Endometrial microvascular endothelial cells (primary cell): ENCODE measurements around the gene SPEG. TPM values are rescaled to one million over a fixed set of nuclear protein-coding genes. Genes with fewer than 3 reads are reported as not detected.

ENCODE experiments used
- in situ Hi-C: cut with HindIII; loops from 2 replicates; pipeline ENCODE4 v1.10.0; 2017; ENCODE audit warnings: low sequenced_read_pairs, low pct_unique_long_range_greater_than_20kb; ENCODE audit errors: inconsistent ontology term
- total RNA-seq: library from RNA; depleted of rRNA; stranded (reverse); fragments of >200 nt; gene quantifications from one replicate; pipeline ENCODE4 v1.2.3, GENCODE V29; 2015; ENCODE audit errors: inconsistent ontology term

The SPEG gene
- total RNA-seq, 1 donor from 2014 or later, result not detected

DNA sequence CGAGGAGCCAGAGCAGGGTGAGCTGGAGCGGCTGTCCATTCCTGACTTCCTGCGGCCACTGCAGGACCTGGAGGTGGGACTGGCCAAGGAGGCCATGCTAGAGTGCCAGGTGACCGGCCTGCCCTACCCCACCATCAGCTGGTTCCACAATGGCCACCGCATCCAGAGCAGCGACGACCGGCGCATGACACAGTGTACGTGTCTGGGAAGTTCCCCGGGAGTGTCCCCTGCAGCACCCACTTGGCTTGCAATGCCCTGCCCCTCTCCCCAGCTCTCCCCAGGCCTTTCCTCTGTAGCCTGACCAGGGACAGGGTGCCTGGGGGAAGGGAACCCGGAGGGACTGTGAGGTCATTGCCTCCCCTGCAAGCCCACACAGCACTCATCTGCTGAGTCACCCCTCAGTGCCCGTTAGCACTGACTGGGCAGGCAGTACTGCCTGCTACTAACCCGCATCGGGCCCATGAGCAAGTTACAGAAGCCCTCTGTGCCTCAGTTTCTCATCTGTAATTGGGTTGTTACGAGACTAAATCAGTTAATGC is 34.6 kb downstream of the SPEG start:
- in situ Hi-C loops, result no loop called here

DNA sequence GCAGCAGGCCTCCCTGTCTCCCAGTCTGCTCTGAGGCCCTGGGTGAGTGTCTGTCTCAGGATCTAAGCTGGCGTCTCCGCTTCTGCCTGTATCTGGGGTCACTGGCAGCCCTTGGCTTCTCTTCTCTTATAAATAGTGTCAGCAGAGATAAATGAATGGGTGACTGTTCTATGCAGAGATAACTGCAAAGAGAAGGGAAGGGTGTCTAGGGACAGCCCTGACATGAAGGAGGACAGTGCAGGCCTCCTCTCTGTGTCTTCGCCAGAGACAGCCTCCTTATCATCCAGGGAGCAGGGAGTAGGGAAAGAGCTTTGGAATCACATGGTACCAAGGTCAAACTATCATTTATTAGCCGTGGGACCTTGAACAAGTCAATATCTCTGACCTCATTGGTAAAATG is 35.8 kb downstream of the SPEG start:
- in situ Hi-C loops, result no loop called here

DNA sequence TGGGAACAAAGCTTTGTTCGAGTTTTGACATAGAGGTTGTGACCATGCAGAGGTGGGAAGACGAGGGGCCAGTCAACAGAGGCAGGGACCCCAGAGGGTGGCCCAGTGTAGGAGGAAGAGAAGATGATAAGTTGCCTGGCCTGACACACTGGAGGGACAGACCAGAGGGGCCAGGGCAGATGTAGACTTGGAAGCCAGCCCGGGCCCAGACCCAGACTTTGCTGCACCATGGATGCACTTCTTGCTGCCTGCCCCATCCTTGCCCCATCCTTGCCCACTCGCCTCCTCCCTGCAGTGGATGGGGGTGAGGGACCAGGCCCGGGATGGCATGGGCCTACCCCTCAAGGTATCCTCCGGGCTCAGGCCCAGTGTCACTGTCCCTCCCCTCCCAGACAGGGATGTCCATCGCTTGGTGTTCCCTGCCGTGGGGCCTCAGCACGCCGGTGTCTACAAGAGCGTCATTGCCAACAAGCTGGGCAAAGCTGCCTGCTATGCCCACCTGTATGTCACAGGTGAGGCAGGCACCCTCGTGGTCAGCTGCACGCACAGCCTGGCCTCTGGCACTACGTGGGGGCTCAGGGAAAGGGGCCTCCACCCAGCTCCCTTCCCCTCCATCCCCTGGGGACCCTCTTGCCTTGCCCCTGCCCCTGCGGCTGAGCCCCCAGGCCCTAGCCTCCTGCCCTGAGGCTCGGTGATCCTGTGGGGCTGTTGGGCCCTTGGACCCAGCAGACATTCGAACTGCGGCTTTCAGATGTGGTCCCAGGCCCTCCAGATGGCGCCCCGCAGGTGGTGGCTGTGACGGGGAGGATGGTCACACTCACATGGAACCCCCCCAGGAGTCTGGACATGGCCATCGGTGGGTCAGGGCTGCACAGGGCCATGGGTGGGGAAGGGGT is 37.1 kb downstream of the SPEG start:
- in situ Hi-C loops, result no loop called here

DNA sequence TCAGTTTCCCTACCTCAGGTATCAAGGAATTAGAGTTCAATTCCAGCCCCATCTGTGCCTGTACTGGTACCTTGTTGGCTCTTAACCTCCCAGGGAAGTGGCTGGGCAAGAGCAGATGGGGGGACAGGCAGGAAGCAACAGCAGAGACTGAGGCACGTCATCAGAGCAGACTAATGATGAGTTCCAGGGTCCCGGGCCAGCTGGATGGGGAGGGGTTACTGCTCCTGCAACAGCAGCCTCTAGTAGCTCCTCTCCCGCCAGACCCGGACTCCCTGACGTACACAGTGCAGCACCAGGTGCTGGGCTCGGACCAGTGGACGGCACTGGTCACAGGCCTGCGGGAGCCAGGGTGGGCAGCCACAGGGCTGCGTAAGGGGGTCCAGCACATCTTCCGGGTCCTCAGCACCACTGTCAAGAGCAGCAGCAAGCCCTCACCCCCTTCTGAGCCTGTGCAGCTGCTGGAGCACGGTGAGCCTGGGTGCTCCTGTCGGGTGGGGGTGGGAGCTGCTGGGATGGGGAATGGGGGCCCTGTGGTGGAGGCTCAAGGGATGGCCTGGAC is 38.1 kb downstream of the SPEG start:
- in situ Hi-C loops, result no loop called here

DNA sequence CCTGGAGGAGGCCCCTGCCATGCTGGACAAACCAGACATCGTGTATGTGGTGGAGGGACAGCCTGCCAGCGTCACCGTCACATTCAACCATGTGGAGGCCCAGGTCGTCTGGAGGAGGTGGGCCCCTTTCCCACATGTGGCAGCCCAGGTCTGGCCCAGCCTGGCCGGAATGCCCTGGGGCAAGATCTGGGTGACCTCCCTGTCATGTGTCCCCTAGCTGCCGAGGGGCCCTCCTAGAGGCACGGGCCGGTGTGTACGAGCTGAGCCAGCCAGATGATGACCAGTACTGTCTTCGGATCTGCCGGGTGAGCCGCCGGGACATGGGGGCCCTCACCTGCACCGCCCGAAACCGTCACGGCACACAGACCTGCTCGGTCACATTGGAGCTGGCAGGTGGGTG is 38.9 kb downstream of the SPEG start:
- in situ Hi-C loops, result no loop called here

DNA sequence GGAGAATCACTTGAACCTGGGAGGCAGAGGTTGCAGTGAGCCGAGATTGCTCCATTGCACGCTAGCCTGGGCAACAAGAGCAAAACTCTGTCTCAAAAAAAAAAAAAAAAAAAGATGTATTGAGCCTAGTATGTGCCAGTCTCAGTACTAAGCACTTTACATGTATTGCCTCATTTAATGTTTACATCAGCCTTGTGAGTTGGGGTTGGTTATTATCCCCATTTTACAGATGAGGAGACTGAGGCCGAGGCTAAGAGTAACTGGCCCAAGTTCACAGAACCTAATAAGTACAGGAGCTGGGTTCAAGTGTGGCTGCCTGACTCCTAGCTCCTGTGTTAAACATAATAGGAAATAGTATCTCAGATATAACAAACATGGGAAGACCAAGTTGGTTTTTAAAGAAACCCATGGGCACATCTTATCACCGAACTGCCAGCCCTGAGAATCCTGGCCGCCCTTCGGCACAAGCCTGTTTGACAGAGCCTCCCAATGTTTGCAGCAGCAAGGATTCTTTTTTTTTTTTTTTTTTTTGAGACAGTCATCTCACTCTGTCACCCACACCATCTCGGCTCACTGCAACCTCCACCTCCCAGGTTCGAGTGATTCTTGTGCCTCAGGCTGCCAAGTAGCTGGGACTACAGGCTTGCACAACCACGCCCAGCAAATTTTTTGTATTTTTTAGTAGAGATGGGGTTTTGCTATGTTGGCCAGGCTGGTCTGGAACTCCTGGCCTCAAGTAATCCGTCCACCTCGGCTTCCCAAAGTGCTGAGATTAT is 39.8 kb downstream of the SPEG start:
- in situ Hi-C loops, result no loop called here

DNA sequence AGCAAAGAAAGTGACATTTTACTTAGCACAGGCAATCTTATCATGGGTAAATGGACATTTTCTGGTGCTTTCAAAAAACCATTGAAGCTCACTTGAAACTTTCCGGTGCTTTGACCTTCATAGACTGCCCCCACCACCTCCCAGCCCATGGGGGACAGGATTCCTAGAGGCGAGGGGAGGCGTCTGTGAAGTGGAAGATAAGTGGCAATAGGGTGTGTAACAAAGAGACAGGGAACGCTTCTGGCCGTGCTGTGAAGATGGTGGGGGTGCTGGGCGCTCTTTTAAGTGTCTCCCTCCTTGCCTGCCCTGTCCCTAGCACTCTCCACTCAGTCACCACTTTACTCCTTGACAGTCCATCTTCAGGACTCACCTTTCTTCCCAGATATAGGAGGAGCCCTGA is 40.6 kb downstream of the SPEG start:
- in situ Hi-C loops, result no loop called here

DNA sequence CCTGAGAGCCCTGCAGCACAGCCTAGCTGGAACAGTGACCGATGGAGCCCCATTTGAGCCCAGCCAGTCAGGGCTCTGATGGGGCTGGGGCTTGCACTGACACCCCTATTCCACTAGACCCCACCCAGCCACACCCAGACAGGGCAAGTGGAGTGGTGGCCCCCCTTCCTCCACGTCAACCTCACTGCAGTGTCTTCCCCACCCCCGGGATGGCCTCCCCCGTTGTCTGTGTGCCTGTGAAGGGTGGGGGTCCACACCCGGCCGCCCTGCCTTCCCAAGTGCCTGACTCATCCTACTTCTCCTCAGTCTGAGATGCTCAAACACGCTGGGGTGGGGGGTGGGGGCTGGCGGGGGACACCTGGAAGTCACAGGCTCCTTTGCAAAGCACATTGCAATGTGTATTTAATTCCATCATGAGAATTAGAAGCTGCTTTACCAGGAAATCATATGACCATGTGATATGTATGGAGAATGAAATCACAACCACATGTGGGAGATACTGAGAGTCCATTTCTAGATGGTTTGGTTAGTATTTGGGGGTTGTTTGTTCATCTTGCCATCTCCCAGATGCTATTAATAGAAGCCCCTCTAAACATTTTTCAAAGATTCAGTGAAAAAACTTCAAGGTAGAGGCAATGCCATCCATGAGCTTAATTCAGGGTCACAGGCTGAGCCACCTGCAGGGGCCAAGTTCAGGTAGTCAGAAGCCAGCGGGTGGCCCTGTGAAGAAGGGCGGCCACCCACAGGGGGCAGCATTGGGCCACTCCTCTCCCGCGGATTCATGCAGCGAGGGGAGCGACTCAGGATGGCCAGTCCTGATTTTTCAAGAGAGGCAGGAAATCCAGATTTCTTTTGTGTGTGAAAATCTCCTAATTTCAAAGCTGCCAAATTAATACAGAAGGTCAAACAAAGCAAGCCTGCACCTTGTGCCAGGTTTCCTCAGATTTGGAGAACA is 41.3 kb downstream of the SPEG start:
- in situ Hi-C loops, result no loop called here

DNA sequence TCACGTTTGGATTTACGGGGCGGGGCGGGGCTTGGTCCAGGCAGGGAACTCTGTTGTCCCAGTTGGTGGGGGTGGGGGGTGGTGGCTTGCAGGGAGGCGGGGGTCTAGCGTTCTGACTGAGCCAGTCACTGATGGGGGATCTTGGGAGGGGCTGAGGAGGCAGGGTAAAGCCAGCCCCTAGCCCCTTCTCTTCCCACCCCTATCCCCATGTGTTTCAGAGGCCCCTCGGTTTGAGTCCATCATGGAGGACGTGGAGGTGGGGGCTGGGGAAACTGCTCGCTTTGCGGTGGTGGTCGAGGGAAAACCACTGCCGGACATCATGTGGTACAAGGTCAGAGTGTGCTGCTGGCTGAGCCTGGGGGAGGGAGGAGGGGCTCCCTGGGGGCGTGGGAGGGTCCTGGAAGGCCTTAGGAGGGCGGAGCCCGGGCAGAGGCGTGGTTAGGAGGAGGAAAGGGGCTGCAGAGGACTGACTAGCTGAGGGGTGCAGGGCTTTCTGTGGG is 42.1 kb downstream of the SPEG start:
- in situ Hi-C loops, result no loop called here

DNA sequence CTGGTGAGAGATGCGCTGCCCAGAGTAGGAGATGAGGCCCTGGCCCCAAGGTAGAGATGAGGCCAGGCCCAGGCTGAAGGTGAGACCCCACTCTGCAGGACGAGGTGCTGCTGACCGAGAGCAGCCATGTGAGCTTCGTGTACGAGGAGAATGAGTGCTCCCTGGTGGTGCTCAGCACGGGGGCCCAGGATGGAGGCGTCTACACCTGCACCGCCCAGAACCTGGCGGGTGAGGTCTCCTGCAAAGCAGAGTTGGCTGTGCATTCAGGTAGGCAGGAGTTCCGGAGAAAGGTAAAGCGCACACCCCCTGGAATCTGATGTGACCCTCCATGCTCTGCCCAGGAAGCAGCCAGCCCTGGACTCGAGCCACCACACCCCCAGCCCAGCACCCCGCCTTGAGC is 42.5 kb downstream of the SPEG start:
- in situ Hi-C loops, result no loop called here

DNA sequence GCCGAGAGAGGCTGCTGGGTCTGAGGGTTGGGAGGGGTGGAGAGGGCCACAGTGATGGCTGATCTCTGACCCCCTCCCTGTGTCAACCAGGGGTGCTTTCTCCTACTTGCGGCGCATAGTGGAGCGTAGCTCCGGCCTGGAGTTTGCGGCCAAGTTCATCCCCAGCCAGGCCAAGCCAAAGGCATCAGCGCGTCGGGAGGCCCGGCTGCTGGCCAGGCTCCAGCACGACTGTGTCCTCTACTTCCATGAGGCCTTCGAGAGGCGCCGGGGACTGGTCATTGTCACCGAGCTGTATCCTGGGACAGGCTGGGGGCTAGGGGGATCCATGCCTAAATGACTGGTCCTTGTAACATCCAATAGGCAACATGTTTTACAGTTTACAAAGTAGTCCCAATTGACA is 43.2 kb downstream of the SPEG start:
- in situ Hi-C loops, result no loop called here

DNA sequence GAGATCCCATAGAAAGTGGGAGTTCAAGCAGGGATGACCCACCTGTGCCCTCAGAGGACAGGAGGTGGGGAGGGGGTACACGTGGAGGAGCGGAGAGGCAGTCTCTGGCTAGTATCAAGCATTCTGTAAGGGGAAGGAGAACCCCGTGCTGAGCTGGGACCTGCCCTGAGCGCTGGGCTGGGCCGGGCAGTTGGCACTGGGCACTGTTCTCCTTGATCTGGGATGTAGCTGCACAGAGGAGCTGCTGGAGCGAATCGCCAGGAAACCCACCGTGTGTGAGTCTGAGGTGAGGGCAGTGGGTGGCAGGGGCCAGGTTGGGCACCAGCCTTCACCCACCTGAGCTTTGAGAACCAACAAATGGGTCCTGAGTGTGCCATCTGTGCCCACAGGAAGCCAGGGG is 44.3 kb downstream of the SPEG start:
- in situ Hi-C loops, result no loop called here

DNA sequence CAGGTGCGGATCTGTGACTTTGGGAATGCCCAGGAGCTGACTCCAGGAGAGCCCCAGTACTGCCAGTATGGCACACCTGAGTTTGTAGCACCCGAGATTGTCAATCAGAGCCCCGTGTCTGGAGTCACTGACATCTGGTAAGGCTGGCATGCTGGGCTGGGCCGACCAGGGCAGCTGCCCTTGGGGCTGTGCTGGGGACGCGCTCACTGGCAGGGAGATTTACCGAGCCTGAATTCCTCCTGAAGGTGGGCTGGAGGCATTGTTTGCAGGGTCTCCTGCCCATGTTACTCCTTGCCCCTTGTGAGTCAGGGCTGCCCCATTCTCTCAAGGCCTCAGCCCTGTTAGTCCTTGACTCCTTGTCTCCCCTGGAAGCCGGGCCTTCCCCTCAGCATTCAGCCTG is 45.4 kb downstream of the SPEG start:
- in situ Hi-C loops, result no loop called here

DNA sequence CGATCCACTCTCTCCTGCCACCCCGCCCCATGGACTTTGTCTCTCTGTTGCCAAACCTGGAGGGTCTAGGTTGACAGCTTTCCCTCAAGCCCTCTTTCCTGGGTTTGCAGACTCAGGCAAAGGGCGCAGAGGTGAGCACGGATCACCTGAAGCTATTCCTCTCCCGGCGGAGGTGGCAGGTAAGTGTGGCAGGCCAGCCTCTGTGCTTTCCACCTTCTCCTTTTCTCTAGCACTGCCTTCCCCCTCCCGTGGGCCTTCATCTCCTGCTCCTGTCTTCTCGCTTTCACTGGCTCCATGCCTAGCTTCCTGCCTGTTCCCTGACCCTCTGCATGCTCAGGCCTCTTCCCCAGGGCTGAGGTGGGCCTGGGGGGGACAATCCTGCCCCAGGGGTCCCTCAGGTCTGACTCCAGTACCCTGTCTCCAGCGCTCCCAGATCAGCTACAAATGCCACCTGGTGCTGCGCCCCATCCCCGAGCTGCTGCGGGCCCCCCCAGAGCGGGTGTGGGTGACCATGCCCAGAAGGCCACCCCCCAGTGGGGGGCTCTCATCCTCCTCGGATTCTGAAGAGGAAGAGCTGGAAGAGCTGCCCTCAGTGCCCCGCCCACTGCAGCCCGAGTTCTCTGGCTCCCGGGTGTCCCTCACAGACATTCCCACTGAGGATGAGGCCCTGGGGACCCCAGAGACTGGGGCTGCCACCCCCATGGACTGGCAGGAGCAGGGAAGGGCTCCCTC is 48.2 kb downstream of the SPEG start:
- in situ Hi-C loops, result no loop called here

DNA sequence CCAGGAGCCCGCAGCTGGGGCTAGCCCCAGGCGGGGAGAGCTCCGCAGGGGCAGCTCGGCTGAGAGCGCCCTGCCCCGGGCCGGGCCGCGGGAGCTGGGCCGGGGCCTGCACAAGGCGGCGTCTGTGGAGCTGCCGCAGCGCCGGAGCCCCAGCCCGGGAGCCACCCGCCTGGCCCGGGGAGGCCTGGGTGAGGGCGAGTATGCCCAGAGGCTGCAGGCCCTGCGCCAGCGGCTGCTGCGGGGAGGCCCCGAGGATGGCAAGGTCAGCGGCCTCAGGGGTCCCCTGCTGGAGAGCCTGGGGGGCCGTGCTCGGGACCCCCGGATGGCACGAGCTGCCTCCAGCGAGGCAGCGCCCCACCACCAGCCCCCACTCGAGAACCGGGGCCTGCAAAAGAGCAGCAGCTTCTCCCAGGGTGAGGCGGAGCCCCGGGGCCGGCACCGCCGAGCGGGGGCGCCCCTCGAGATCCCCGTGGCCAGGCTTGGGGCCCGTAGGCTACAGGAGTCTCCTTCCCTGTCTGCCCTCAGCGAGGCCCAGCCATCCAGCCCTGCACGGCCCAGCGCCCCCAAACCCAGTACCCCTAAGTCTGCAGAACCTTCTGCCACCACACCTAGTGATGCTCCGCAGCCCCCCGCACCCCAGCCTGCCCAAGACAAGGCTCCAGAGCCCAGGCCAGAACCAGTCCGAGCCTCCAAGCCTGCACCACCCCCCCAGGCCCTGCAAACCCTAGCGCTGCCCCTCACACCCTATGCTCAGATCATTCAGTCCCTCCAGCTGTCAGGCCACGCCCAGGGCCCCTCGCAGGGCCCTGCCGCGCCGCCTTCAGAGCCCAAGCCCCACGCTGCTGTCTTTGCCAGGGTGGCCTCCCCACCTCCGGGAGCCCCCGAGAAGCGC is 49.1 kb downstream of the SPEG start:
- in situ Hi-C loops, result no loop called here

DNA sequence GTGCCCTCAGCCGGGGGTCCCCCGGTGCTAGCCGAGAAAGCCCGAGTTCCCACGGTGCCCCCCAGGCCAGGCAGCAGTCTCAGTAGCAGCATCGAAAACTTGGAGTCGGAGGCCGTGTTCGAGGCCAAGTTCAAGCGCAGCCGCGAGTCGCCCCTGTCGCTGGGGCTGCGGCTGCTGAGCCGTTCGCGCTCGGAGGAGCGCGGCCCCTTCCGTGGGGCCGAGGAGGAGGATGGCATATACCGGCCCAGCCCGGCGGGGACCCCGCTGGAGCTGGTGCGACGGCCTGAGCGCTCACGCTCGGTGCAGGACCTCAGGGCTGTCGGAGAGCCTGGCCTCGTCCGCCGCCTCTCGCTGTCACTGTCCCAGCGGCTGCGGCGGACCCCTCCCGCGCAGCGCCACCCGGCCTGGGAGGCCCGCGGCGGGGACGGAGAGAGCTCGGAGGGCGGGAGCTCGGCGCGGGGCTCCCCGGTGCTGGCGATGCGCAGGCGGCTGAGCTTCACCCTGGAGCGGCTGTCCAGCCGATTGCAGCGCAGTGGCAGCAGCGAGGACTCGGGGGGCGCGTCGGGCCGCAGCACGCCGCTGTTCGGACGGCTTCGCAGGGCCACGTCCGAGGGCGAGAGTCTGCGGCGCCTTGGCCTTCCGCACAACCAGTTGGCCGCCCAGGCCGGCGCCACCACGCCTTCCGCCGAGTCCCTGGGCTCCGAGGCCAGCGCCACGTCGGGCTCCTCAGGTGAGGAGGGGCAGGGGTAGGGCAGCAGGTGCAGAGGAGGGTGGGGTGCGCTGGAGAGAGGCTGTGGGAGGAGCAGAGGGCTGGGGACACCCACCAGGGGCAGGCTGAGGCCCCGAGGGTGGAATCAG is 49.9 kb downstream of the SPEG start:
- in situ Hi-C loops, result no loop called here
